Thoracic aorta (tissue), 2 donors: ENCODE data around the gene KRTDAP. TPM values are rescaled to one million over a fixed set of nuclear protein-coding genes. Genes with fewer than 3 reads are reported as not detected.

Experiments
- ATAC-seq: fragments of 150-250 bp; one replicate; pipeline ENCODE4 v1.8.0; 2017; ENCODE audit warnings: low read depth; ENCODE audit not compliant: insufficient number of reproducible peaks, low FRiP score
- DNase-seq: peaks from one replicate; pipeline ENCODE4 v3.0.0-alpha.2; 2020; ENCODE audit warnings: low spot score
- H3K27ac ChIP-seq, 2 donors: fragments of 200-600 bp; sonication (generic); 1 replicate in 1 of 2; 2 replicates in 1 of 2; pipeline ENCODE4 v1.5.1; 2016; ENCODE audit warnings: mild to moderate bottlenecking in 2 of 2, moderate library complexity in 2 of 2
- H3K27me3 ChIP-seq: fragments of 200-600 bp; sonication (generic); replicated peaks from 2 replicates; pipeline ENCODE4 v1.6.0; 2016; ENCODE audit warnings: mild to moderate bottlenecking; ENCODE audit not compliant: insufficient read depth
- H3K36me3 ChIP-seq: fragments of 200-600 bp; sonication (generic); one replicate; pipeline ENCODE4 v1.5.1; 2016
- H3K4me1 ChIP-seq, 2 donors: fragments of 200-600 bp; sonication (generic); 1 replicate in 1 of 2; 2 replicates in 1 of 2; pipeline versions ENCODE4 v1.5.1 to v1.6.0; 2016; ENCODE audit warnings: low read depth in 2 of 2, mild to moderate bottlenecking in 1 of 2; ENCODE audit not compliant: control insufficient read depth in 1 of 2
- H3K4me3 ChIP-seq: fragments of 200-600 bp; sonication (generic); 2 replicates; pipeline ENCODE4 v1.5.1; 2016; ENCODE audit warnings: mild to moderate bottlenecking
- H3K9me3 ChIP-seq: fragments of 200-600 bp; sonication (generic); 2 replicates; pipeline ENCODE4 v1.5.1; 2016
- total RNA-seq, 2 donors: library from RNA; depleted of rRNA; stranded (reverse); fragments of >200 nt; gene quantifications; one replicate each; pipeline versions ENCODE4 v1.1.0 to v1.2.3, GENCODE V29; 2016
- TF ChIP-seq, protein P1 (sequence below): fragments of 200-600 bp; sonication (generic); IDR thresholded peaks from one replicate; pipeline ENCODE4 v1.5.1; 2019; ENCODE audit warnings: antibody characterized with exemption

The KRTDAP gene
- total RNA-seq, 2 donors from 2014 or later: 29.6 TPM; not detected in 1

DNA sequence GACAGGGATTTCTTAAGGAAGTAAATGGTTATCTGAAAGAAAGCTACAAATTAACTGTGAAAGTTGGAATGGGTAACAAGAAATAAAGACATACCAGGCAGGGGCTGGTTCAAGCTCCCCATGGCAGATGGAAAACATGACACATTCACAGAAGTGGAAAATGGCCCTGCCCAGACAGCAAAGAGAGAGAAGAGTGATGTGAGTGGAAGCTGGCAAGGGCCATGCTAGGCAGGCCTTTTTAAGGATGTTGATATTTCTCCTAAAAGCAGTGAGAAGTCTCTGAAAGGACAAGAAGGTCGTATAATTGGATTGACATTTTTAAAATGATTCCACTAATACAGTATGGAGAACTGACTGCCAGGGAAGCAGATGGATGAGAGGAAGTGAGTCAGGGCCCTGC, 45.5 kb downstream of the KRTDAP start:
- no peaks in the 10 kb centered on the region for H3K4me1 ChIP-seq
- DNase-seq: no peak
- no peaks in the 10 kb centered on the region for H3K9me3 ChIP-seq
- TF ChIP-seq, protein P1, sequence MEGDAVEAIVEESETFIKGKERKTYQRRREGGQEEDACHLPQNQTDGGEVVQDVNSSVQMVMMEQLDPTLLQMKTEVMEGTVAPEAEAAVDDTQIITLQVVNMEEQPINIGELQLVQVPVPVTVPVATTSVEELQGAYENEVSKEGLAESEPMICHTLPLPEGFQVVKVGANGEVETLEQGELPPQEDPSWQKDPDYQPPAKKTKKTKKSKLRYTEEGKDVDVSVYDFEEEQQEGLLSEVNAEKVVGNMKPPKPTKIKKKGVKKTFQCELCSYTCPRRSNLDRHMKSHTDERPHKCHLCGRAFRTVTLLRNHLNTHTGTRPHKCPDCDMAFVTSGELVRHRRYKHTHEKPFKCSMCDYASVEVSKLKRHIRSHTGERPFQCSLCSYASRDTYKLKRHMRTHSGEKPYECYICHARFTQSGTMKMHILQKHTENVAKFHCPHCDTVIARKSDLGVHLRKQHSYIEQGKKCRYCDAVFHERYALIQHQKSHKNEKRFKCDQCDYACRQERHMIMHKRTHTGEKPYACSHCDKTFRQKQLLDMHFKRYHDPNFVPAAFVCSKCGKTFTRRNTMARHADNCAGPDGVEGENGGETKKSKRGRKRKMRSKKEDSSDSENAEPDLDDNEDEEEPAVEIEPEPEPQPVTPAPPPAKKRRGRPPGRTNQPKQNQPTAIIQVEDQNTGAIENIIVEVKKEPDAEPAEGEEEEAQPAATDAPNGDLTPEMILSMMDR: no peak
- H3K27ac ChIP-seq: no peak overlapping the region
- no peak overlapping the region for H3K4me3 ChIP-seq
- H3K36me3 ChIP-seq: no peaks in the 10 kb centered on the region
- no peaks in the 10 kb centered on the region for H3K27me3 ChIP-seq
- ATAC-seq: no peak

GRCh38 chr19:35442091-35442490, 48.2 kb downstream of the KRTDAP start:
- DNase-seq: no peak
- no peaks in the 10 kb centered on the region for H3K9me3 ChIP-seq
- TF ChIP-seq, protein P1: no peak
- no peaks in the 10 kb centered on the region for H3K4me1 ChIP-seq
- H3K27ac ChIP-seq: no peak overlapping the region
- ATAC-seq: no peak
- no peaks in the 10 kb centered on the region for H3K36me3 ChIP-seq
- H3K4me3 ChIP-seq: no peak overlapping the region
- no peaks in the 10 kb centered on the region for H3K27me3 ChIP-seq

DNA sequence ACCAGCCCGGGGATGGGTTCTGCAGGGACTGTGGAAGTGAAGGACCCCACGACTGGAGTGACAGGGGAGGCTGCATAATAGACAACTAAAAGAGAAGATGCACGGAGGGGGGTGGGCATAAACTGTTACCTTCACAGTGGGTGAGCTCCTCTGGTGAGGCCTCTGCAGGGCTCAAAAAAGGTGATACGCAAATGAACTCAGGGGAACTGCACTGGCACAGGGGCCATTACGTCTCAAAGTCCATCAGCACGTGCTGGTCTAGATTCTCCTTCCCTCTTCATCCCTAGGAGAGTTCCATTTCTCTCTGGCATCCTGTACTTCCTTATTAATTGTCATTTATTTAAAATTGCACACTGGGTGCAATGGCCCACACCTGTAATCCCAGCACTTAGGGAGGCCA, 50.3 kb downstream of the KRTDAP start:
- no peaks in the 10 kb centered on the region for H3K36me3 ChIP-seq
- ATAC-seq (no peak), DNase-seq (no peak)
- peaks cover 0 to 8% of the 10 kb centered on the region in 2 donors for H3K4me1 ChIP-seq
- H3K9me3 ChIP-seq: no peaks in the 10 kb centered on the region
- H3K27ac ChIP-seq: no peak overlapping the region
- TF ChIP-seq, protein P1: no peak
- no peak overlapping the region for H3K4me3 ChIP-seq
- no peaks in the 10 kb centered on the region for H3K27me3 ChIP-seq

DNA sequence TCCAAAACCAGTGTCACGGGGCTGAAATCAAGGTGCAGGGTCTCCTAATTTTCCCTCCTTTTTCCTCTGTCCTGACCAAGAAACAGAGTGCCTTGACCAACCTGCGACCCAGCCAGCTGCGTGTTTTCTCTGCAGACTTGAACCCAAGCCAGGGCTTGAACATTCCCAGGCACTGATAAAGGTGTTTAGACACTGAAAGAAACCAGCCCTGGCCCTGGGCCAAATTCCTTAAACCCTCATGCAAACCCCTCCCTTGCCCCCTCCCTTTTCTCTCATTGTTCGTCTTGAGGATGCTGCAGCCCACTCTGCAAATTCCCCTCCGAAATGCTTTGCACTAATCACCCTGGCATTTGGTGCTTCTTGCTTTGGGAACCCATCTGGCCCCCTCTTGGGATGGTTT, 51.7 kb downstream of the KRTDAP start:
- DNase-seq: no peak
- TF ChIP-seq, protein P1: no peak
- no peaks in the 10 kb centered on the region for H3K27me3 ChIP-seq
- no peaks in the 10 kb centered on the region for H3K9me3 ChIP-seq
- peaks cover 0 to 8% of the 10 kb centered on the region in 2 donors for H3K4me1 ChIP-seq
- no peak overlapping the region for H3K27ac ChIP-seq
- no peaks in the 10 kb centered on the region for H3K36me3 ChIP-seq
- ATAC-seq: no peak
- H3K4me3 ChIP-seq: no peak overlapping the region

DNA sequence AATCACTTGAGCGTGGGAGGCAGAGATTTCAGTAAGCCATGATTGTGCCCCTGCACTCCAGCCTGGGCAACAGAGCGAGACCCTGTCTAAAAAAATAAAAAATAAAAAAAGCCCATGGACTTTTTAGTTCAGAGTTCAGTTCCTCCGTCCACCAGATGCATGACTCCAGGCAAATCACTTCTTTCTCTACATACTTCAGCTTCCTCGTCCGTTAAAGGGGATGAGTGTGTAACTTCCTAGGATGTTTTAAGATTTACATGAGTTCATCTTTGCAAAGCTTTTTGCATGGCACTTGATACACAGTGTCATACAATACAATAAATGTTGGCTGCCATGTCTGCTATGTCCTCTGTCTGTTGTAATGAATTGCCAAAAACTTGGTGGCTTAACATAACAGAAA, 52.2 kb downstream of the KRTDAP start:
- TF ChIP-seq, protein P1: no peak
- H3K36me3 ChIP-seq: no peaks in the 10 kb centered on the region
- H3K27ac ChIP-seq: no peak overlapping the region
- H3K4me1 ChIP-seq: peaks cover 0 to 8% of the 10 kb centered on the region in 2 donors
- no peak overlapping the region for H3K4me3 ChIP-seq
- no peaks in the 10 kb centered on the region for H3K9me3 ChIP-seq
- ATAC-seq: no peak
- no peaks in the 10 kb centered on the region for H3K27me3 ChIP-seq
- no peak for DNase-seq
